Femur (tissue), 1 donor: ENCODE results near the gene TAF1L.
A peak's percentile ranks its signal among the peaks of the same experiment; 100 is the strongest.

ENCODE experiments used
- DNase-seq: peaks from one replicate; pipeline ENCODE4 v3.0.0-alpha.2; 2017

Gene TAF1L

GRCh38 chr9:32590476-32590875, 45.0 kb downstream of the TAF1L start:
- no peak for DNase-seq

GRCh38 chr9:32589083-32589723, 46.3 kb downstream of the TAF1L start:
- no peak for DNase-seq

DNA sequence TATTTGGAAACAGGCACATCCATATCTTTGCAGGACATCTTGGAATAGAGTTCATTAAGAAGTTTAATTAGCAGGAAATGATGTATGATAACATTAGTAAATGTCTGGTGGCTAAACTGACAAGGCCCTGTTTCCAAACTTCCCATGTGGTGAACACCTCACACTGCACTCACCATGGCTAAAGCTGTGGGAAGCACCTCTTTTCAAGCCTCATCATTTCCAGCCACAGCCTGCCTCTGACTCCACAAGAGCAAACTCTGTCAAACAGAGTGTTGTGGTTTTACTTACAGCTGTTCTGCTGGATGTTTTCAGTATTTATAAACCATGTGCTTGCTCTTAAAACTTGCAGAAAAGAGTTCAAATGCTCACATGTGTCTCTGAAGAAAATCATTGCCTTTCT, 47.6 kb downstream of the TAF1L start:
- DNase-seq, result no peak

DNA sequence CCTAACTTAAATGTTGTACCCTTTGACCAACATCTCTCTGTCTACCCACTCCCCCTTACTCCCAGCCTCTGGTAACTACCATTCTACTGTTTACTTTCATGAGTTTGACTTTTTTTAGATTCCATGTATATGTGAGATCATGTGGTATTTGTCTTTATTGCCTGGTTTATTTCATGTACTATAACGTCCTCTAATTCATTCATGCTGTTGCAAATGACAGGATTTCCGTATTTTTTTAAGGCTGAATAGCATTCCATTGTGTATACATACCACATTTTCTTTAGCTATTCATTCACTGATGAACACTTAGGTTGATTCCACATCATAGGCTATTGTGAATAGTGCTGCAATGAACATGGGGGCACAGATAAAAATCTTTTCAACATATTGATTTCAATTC, 50.7 kb downstream of the TAF1L start:
- DNase-seq, result no peak

DNA sequence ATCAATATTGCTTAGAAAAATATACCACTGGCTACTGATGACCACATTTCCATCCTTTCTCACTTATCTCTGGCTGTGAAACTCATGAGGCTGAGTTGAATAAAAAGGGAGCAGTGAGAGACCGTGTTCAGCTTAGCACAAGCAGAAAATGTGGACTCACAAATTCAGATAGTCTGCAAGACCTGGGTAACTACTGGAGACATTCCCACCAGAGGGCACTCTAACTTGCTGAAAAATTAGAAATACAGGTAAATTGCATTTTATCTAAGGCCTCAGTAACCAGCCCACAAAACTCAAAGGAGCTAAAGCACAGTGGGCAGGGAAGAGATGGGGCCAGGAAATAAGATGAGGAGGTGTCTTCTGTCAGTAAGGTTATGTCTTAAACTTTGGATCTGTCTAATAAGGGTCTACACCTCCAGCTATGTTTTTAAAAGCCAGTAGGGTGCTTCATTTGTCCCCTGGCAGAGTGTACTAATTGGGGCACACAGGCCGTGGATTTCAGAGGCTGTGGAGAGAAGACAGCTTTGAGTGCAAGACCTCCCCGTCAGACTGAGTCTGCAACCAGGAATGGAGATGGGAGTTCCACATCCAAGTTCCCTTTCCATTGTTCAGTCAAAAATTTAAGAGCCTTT, 53.8 kb downstream of the TAF1L start:
- DNase-seq, result peak; percentile 24

GRCh38 chr9:32580631-32581300, 54.7 kb downstream of the TAF1L start:
- no peak for DNase-seq

GRCh38 chr9:32579706-32580331, 55.6 kb downstream of the TAF1L start:
- peak; percentile 73 for DNase-seq
